ENCODE data around the gene CAVIN2.

CAVIN2 gene

DNA sequence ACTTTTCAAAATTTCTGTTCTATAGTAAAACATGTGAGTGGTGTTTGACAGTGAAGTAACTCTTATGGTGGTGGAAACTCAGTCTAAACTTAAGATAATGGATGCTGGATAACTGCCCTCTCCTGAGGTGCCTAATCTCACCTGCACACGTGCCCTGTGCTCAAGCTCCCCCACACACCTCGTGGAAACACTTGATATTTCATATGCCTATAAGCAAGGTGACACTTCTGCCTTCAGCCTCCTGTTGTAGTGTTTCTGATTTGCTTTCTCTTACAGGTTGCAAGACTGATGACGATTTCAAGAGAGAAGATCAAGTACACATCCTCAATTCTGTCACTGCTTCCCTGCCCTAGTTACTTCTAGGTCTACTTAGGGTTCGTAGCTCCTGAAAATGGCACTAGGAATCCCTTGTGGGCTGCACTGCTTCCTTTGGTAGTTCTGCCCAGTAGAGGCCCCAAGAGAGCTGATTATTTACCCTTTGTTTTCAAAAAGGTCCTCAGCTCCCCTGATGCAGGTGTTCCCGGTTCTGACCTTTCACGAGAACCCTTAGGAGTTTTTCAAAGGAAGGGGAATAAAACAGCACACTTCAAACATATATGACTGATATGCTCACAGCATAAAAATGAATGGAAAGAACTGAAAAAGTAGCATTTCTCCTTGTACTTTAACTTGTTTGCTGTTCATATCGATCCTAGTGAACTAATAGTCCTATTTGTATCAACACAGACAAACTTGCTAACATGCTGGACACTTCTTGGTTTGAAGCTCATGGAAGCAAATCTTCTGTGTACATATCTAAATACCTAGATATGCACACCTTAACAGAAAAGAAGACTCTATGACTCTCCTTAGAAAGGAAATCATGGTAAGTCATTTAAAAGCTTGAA, 6.7 kb downstream of the CAVIN2 start:
- no peak overlapping the region for H3K9ac ChIP-seq (ENCODE audit: low read depth in 1 of 2, low read length in 2 of 2)
- no peaks in the 10 kb centered on the region for H3K9me3 ChIP-seq (ENCODE audit: control insufficient read depth in 2 of 2, low read length in 2 of 2)
- no peaks in the 10 kb centered on the region for H3K27me3 ChIP-seq (ENCODE audit: control insufficient read depth in 2 of 2, insufficient read depth in 2 of 2, low read length in 2 of 2)
- no peaks in the 10 kb centered on the region for H3K36me3 ChIP-seq (ENCODE audit: control insufficient read depth in 2 of 2, insufficient read depth in 2 of 2, low read length in 2 of 2)
- no peak overlapping the region for H3K4me3 ChIP-seq (ENCODE audit: low read length in 2 of 2)
- H3K4me1 ChIP-seq (ENCODE audit: control insufficient read depth in 2 of 2, insufficient read depth in 2 of 2, low read length in 2 of 2), result no peaks in the 10 kb centered on the region
- H3K27ac ChIP-seq (ENCODE audit: low read depth in 2 of 2, low read length in 2 of 2), result no peak overlapping the region

DNA sequence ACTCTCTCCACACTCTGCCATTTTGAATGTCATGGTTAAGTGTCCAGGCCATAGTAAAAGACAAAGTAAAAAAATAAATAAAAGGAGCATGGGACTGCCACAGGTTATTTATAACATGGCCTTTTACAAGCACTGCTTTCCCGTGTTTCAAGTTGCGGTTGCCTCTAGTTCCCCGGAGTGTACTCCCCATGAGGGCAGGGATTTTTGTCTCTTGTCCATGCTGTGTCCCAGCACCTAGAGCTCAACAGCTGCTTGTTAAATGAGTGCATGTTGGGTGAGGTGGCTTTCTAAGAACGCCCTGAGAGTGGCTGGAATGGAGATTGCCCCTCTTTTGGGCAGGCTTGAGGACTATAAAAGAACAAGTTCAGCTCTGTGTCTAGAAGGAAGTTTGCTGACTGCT, 8.4 kb downstream of the CAVIN2 start:
- no peaks in the 10 kb centered on the region for H3K36me3 ChIP-seq (ENCODE audit: control insufficient read depth in 2 of 2, insufficient read depth in 2 of 2, low read length in 2 of 2)
- H3K27me3 ChIP-seq (ENCODE audit: control insufficient read depth in 2 of 2, insufficient read depth in 2 of 2, low read length in 2 of 2), result no peaks in the 10 kb centered on the region
- H3K9me3 ChIP-seq (ENCODE audit: control insufficient read depth in 2 of 2, low read length in 2 of 2), result no peaks in the 10 kb centered on the region
- H3K4me1 ChIP-seq (ENCODE audit: control insufficient read depth in 2 of 2, insufficient read depth in 2 of 2, low read length in 2 of 2), result no peaks in the 10 kb centered on the region
- H3K9ac ChIP-seq (ENCODE audit: low read depth in 1 of 2, low read length in 2 of 2), result no peak overlapping the region
- no peak overlapping the region for H3K27ac ChIP-seq (ENCODE audit: low read depth in 2 of 2, low read length in 2 of 2)
- no peak overlapping the region for H3K4me3 ChIP-seq (ENCODE audit: low read length in 2 of 2)

DNA sequence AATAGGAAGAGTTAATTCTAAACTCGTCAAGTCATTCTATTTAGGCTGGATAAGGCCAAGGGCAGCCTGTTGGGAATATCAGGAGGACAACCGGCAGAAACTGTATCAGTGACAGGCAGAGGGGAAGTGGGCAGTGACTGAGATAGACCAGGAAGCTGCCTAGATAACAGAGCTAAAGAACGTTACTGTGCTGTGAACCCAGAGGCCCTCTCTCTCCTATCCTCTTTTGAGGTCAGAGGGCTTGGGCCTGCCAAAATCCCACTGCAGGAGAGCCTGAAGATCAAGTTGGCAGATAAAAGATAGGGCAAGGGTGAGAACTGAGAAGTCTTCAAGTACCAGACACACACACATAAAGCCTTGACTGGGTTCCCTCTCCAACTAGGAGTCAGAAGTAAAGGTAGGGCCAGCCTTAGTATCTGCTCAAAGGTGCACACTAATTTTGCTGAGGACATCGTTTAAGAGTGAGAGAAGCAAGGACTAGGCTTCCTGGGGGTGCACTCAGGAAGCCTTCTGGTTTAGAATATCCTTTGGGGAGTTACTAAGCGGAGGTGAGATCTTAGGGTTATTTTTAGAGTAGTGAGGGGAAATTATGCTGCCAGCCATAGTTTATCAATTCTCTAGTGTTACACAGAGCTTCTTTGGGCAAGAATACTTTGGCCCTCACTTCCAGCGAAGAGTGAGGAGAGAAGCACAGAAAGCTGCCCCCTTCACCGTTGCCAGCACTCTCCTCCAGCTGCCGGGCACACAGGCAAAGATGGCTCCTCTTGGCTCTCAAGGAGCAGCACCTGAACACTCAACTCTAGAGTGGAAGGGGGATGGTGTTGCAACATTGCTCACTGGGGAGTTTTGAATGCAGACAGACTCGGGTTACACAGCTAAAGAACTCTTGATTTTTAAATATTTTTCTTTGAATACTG, 9.8 kb downstream of the CAVIN2 start:
- no peak overlapping the region for H3K4me3 ChIP-seq (ENCODE audit: low read length in 2 of 2)
- H3K27me3 ChIP-seq (ENCODE audit: control insufficient read depth in 2 of 2, insufficient read depth in 2 of 2, low read length in 2 of 2), result no peaks in the 10 kb centered on the region
- H3K36me3 ChIP-seq (ENCODE audit: control insufficient read depth in 2 of 2, insufficient read depth in 2 of 2, low read length in 2 of 2), result no peaks in the 10 kb centered on the region
- no peak overlapping the region for H3K27ac ChIP-seq (ENCODE audit: low read depth in 2 of 2, low read length in 2 of 2)
- H3K4me1 ChIP-seq (ENCODE audit: control insufficient read depth in 2 of 2, insufficient read depth in 2 of 2, low read length in 2 of 2), result no peaks in the 10 kb centered on the region
- H3K9ac ChIP-seq (ENCODE audit: low read depth in 1 of 2, low read length in 2 of 2), result no peak overlapping the region
- no peaks in the 10 kb centered on the region for H3K9me3 ChIP-seq (ENCODE audit: control insufficient read depth in 2 of 2, low read length in 2 of 2)

DNA sequence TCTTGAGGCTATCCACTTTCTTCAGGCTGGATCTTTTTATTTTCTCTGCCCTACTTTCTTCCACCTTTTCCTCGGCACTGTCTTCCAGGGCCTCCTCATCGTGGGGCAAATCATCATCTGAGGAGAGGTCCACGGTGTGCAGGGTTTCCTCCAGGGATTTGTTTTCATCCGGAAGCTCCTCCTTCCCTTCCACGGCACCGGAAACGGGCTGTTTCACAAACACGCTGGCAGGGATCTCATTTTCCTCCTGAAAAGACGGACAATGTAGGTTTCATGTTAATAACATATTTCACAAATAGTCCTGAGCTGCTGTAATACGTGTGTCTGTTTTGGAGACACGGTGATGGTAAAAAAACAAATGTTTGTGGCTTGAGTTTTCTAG, 10.4 kb downstream of the CAVIN2 start:
- no peaks in the 10 kb centered on the region for H3K4me1 ChIP-seq (ENCODE audit: control insufficient read depth in 2 of 2, insufficient read depth in 2 of 2, low read length in 2 of 2)
- no peak overlapping the region for H3K4me3 ChIP-seq (ENCODE audit: low read length in 2 of 2)
- no peaks in the 10 kb centered on the region for H3K27me3 ChIP-seq (ENCODE audit: control insufficient read depth in 2 of 2, insufficient read depth in 2 of 2, low read length in 2 of 2)
- no peaks in the 10 kb centered on the region for H3K9me3 ChIP-seq (ENCODE audit: control insufficient read depth in 2 of 2, low read length in 2 of 2)
- no peak overlapping the region for H3K9ac ChIP-seq (ENCODE audit: low read depth in 1 of 2, low read length in 2 of 2)
- no peak overlapping the region for H3K27ac ChIP-seq (ENCODE audit: low read depth in 2 of 2, low read length in 2 of 2)
- H3K36me3 ChIP-seq (ENCODE audit: control insufficient read depth in 2 of 2, insufficient read depth in 2 of 2, low read length in 2 of 2), result no peaks in the 10 kb centered on the region

DNA sequence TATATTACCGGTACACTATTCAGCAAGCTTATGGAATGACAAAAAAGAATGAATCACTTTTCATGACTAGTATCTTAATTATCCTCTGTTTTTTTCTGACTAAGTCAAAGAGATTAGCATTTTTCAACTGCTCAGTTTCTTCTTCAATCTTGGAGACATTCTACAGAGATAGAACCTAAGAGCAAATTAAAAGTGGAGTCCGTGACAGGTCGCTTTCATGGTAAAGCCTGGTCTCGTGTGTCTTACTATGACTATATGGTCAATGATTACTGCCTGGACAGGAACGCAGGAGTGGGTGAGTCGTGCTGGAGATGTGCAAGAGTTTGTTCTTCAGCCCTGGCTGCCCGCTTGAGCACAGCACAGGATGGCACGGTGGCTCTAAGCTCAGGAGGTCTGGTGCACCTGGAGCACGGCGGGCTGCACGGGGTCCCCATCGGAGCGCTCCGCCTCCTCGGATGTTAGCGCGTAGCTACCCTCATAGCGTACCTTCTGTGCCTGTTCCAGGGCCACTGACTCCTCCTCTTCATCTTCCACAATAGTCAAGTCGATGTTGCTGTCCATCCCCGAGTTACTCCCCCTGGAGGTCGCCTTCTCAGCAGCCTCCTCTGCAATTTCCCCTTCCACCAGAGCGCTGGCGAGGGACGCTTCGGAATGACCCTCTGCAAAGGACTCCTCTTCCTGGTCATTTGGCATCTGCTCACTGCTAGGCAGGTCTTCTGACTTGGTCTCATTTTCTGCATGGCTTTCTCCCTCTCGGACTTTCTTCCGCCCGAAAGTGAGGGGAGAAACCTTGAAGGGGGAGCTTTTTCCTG, 11.1 kb downstream of the CAVIN2 start:
- H3K27me3 ChIP-seq (ENCODE audit: control insufficient read depth in 2 of 2, insufficient read depth in 2 of 2, low read length in 2 of 2), result no peaks in the 10 kb centered on the region
- H3K4me3 ChIP-seq (ENCODE audit: low read length in 2 of 2), result no peak overlapping the region
- no peaks in the 10 kb centered on the region for H3K36me3 ChIP-seq (ENCODE audit: control insufficient read depth in 2 of 2, insufficient read depth in 2 of 2, low read length in 2 of 2)
- H3K9ac ChIP-seq (ENCODE audit: low read depth in 1 of 2, low read length in 2 of 2), result no peak overlapping the region
- H3K9me3 ChIP-seq (ENCODE audit: control insufficient read depth in 2 of 2, low read length in 2 of 2), result no peaks in the 10 kb centered on the region
- no peaks in the 10 kb centered on the region for H3K4me1 ChIP-seq (ENCODE audit: control insufficient read depth in 2 of 2, insufficient read depth in 2 of 2, low read length in 2 of 2)
- H3K27ac ChIP-seq (ENCODE audit: low read depth in 2 of 2, low read length in 2 of 2), result no peak overlapping the region

DNA sequence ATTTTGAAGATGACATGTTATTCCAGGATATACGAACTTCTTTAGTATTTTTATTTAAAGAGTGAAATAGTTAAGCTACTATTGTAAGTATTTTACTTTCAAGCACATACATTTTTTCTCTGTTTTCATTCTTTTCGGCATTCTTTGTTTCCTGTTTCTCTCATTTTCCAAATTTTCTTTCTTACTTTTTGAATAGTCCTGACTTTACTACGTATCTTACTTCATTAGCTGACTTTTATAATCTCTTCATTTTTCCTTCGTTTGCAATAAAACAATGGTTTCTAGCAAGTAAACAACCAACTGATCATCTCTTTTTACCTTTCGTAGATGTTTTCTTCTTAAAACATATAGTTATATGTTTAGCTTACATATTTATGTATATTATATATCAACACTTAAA, 11.8 kb downstream of the CAVIN2 start:
- Histone ChIP-seq H3K27me3 (ENCODE audit: control insufficient read depth in 2 of 2, insufficient read depth in 2 of 2, low read length in 2 of 2) (no peaks in the 10 kb centered on the region), H3K36me3 (ENCODE audit: control insufficient read depth in 2 of 2, insufficient read depth in 2 of 2, low read length in 2 of 2) (no peaks in the 10 kb centered on the region), H3K9me3 (ENCODE audit: control insufficient read depth in 2 of 2, low read length in 2 of 2) (no peaks in the 10 kb centered on the region), H3K4me1 (ENCODE audit: control insufficient read depth in 2 of 2, insufficient read depth in 2 of 2, low read length in 2 of 2) (no peaks in the 10 kb centered on the region), H3K4me3 (ENCODE audit: low read length in 2 of 2) (no peak overlapping the region), H3K9ac (ENCODE audit: low read depth in 1 of 2, low read length in 2 of 2) (no peak overlapping the region), H3K27ac (ENCODE audit: low read depth in 2 of 2, low read length in 2 of 2) (no peak overlapping the region)

DNA sequence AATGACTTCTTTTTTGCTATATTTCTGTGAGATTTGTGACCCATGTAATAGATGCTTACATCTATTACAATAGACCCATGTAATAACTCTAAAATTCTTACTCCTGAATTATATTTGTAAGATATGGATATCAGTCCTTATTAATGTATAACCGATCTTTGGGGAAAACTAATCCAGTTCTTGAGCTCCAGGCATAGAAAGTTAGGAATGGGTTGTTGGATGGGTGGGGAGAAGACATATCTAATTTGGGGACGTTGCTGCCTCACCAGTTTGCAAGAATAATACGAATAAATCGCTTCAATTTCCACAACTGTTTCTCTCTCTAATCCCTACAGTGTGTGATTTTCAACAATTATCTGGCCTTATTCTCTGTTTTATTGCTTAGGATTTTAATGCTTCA, 13.5 kb downstream of the CAVIN2 start:
- Histone ChIP-seq H3K36me3 (ENCODE audit: control insufficient read depth in 2 of 2, insufficient read depth in 2 of 2, low read length in 2 of 2) (no peaks in the 10 kb centered on the region), H3K9ac (ENCODE audit: low read depth in 1 of 2, low read length in 2 of 2) (no peak overlapping the region), H3K27ac (ENCODE audit: low read depth in 2 of 2, low read length in 2 of 2) (no peak overlapping the region), H3K9me3 (ENCODE audit: control insufficient read depth in 2 of 2, low read length in 2 of 2) (no peaks in the 10 kb centered on the region), H3K4me1 (ENCODE audit: control insufficient read depth in 2 of 2, insufficient read depth in 2 of 2, low read length in 2 of 2) (no peaks in the 10 kb centered on the region), H3K27me3 (ENCODE audit: control insufficient read depth in 2 of 2, insufficient read depth in 2 of 2, low read length in 2 of 2) (no peaks in the 10 kb centered on the region), H3K4me3 (ENCODE audit: low read length in 2 of 2) (no peak overlapping the region)

DNA sequence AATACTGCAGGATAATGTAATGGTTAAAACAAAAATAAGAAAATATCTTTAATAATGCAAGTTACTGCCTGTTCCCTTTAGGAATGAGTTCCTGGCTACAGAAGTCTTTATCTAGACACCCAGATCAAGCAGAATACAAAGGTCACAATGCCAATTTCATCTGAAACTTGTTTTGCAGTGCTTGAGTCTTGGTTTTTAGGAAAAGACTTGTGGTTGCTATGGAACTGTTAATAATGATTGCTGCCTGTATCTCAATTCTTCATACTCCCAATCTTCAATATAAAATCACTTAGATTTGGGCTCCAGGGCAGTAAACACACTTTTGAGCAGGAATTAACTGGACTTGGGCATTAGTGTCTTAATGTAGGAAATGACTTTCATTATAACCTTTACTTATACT, 14.2 kb downstream of the CAVIN2 start:
- Histone ChIP-seq H3K4me3 (ENCODE audit: low read length in 2 of 2) (no peak overlapping the region), H3K27me3 (ENCODE audit: control insufficient read depth in 2 of 2, insufficient read depth in 2 of 2, low read length in 2 of 2) (no peaks in the 10 kb centered on the region), H3K27ac (ENCODE audit: low read depth in 2 of 2, low read length in 2 of 2) (no peak overlapping the region), H3K9me3 (ENCODE audit: control insufficient read depth in 2 of 2, low read length in 2 of 2) (no peaks in the 10 kb centered on the region), H3K4me1 (ENCODE audit: control insufficient read depth in 2 of 2, insufficient read depth in 2 of 2, low read length in 2 of 2) (no peaks in the 10 kb centered on the region), H3K36me3 (ENCODE audit: control insufficient read depth in 2 of 2, insufficient read depth in 2 of 2, low read length in 2 of 2) (no peaks in the 10 kb centered on the region), H3K9ac (ENCODE audit: low read depth in 1 of 2, low read length in 2 of 2) (no peak overlapping the region)

DNA sequence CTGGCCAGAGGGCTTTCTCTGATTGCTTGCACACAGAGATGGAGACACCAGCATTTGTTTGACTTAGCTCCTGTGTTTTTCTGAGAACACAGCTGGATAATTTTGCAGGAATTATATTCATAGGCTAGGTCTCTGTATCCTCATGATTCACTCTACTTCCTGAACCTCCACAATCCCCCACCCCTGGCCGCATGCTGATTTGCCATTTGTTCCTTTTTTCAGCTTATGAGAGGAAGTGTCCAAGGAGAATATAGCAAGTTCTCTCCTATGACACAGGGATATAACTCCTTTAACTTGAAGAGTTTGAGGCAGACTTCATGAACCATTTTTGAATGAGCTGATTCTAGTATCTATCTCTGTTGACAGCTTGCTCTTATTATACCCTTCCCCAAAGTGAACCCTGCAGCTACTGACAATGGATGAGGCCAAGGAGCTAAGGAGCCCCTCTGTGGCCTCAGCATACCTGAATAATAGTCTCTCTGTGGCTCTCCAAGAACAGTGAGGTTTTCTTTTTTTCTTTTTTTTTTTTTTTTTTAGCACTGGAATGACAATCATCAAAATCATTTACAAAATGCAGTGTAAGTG, 15.4 kb downstream of the CAVIN2 start:
- H3K27ac ChIP-seq (ENCODE audit: low read depth in 2 of 2, low read length in 2 of 2), result no peak overlapping the region
- H3K4me1 ChIP-seq (ENCODE audit: control insufficient read depth in 2 of 2, insufficient read depth in 2 of 2, low read length in 2 of 2), result no peaks in the 10 kb centered on the region
- no peaks in the 10 kb centered on the region for H3K27me3 ChIP-seq (ENCODE audit: control insufficient read depth in 2 of 2, insufficient read depth in 2 of 2, low read length in 2 of 2)
- no peak overlapping the region for H3K9ac ChIP-seq (ENCODE audit: low read depth in 1 of 2, low read length in 2 of 2)
- no peaks in the 10 kb centered on the region for H3K9me3 ChIP-seq (ENCODE audit: control insufficient read depth in 2 of 2, low read length in 2 of 2)
- no peak overlapping the region for H3K4me3 ChIP-seq (ENCODE audit: low read length in 2 of 2)
- H3K36me3 ChIP-seq (ENCODE audit: control insufficient read depth in 2 of 2, insufficient read depth in 2 of 2, low read length in 2 of 2), result no peaks in the 10 kb centered on the region
